GM10266 (cell line): ENCODE measurements around the gene ANXA10.

Source experiments
- DNase-seq: peaks from one replicate; pipeline ENCODE4 v3.0.0; 2012; ENCODE audit errors: extremely low spot score
- CTCF ChIP-seq: IDR thresholded peaks from 2 replicates; pipeline ENCODE4 v1.5.1; 2012; ENCODE audit warnings: mild to moderate bottlenecking, low read depth; ENCODE audit not compliant: control insufficient read depth, insufficient read depth; ENCODE audit errors: missing control alignments

ANXA10 gene

GRCh38 chr4:168095776-168096406, 3.6 kb downstream of the ANXA10 start:
- no peak for TF ChIP-seq CTCF
- DNase-seq, result no peak

GRCh38 chr4:168096407-168096784, 4.1 kb downstream of the ANXA10 start:
- DNase-seq, result no peak
- no peak for TF ChIP-seq CTCF

- no peak for DNase-seq
- no peak for TF ChIP-seq CTCF
Measured at GRCh38 chr4:168097161-168097560, 4.8 kb downstream of the ANXA10 start.

GRCh38 chr4:168098248-168098717, 5.9 kb downstream of the ANXA10 start:
- DNase-seq, result no peak
- no peak for TF ChIP-seq CTCF

- no peak for TF ChIP-seq CTCF
Measured at GRCh38 chr4:168099195-168099594, 6.9 kb downstream of the ANXA10 start.

GRCh38 chr4:168101026-168101425, 8.7 kb downstream of the ANXA10 start:
- no peak for DNase-seq

More at GRCh38 chr4:168099195-168099594, 6.9 kb downstream of the ANXA10 start:
- DNase-seq, result no peak

More at GRCh38 chr4:168101026-168101425, 8.7 kb downstream of the ANXA10 start:
- TF ChIP-seq CTCF, result no peak
